A549 (cell line): ENCODE measurements around the gene SIPA1. TPM values are rescaled to one million over a fixed set of nuclear protein-coding genes. Genes with fewer than 3 reads are reported as not detected.
A peak's percentile ranks its signal among the peaks of the same experiment; 100 is the strongest.

Experiments used
- ATAC-seq, 2 experiments: fragments of 200-7000 bp in 1 of 2; fragments of >200 bp in 1 of 2; cut with Nextera tagmentation in 1 of 2; cut with Tn5 transposase in 1 of 2; 3 replicates each; pipeline versions ENCODE4 v1.8.0 to v1.9.1; 2018 to 2020; ENCODE audit warnings: mild to moderate bottlenecking in 1 of 2, moderate library complexity in 1 of 2
- CTCF ChIA-PET: fragments of 300-600 bp; sonication (Branson Sonifier 250); formaldehyde crosslinking; extraction: SDS; loops from one replicate; lab custom pipeline; 2021; ENCODE audit warnings: antibody characterized with exemption, inconsistent platforms; lab: Yijun Ruan, JAX
- POLR2A ChIA-PET: fragments of 350-600 bp; formaldehyde crosslinking; extraction: SDS; loops from one replicate; lab custom pipeline; 2021; ENCODE audit warnings: antibody characterized with exemption, inconsistent platforms; lab: Yijun Ruan, JAX
- DNase-seq, 2 experiments: peaks; one replicate each; pipeline versions ENCODE4 v3.0.0 to v3.0.0-alpha.2; 2011 to 2016; ENCODE audit warnings: low read depth in 1 of 2, low spot score in 1 of 2
- FAIRE-seq: peaks from 2 replicates; lab custom pipeline; 2011; peaks lifted over from hg19 to GRCh38; lab: Jason Lieb, UNC
- H3K27ac ChIP-seq, 2 experiments: fragments of >200 bp; sonication (Bioruptor Twin); formaldehyde crosslinking; 3 replicates each; pipeline ENCODE4 v1.5.1; 2016 to 2017
- H3K4me1 ChIP-seq: fragments of >200 bp; sonication (Bioruptor Twin); formaldehyde crosslinking; 3 replicates; pipeline ENCODE4 v1.6.1; 2016
- H3K4me2 ChIP-seq: fragments of >200 bp; sonication (Bioruptor Twin); formaldehyde crosslinking; 3 replicates; pipeline ENCODE4 v1.6.1; 2016
- H3K4me3 ChIP-seq: fragments of >200 bp; sonication (Bioruptor Twin); formaldehyde crosslinking; 3 replicates; pipeline ENCODE4 v1.5.1; 2016
- H3K9me3 ChIP-seq: fragments of >200 bp; sonication (Bioruptor Twin); formaldehyde crosslinking; 3 replicates; pipeline ENCODE4 v1.6.1; 2016
- CBX8 ChIP-seq: fragments of 200-600 bp; sonication (generic); IDR thresholded peaks from 2 replicates; pipeline ENCODE4 v1.6.1; 2016
- CHD2 ChIP-seq: fragments of 150-350 bp; IDR thresholded peaks from 2 replicates; pipeline ENCODE4 v1.6.1; 2014; ENCODE audit warnings: low read length; ENCODE audit not compliant: partially characterized antibody
- EP300 ChIP-seq, 2 experiments: fragments of >200 bp; sonication (Bioruptor Twin); formaldehyde crosslinking; IDR thresholded peaks; 2 replicates in 1 of 2; 3 replicates in 1 of 2; pipeline ENCODE4 v1.6.1; 2016 to 2017
- HOXA7 ChIP-seq: fragments of 250-450 bp; sonication (Bioruptor Pico); IDR thresholded peaks from 2 replicates; pipeline ENCODE4 v1.5.0; 2020; ENCODE audit warnings: mild to moderate bottlenecking, moderate library complexity
- KDM5A ChIP-seq: fragments of 200-600 bp; sonication (generic); IDR thresholded peaks from 2 replicates; pipeline ENCODE4 v1.6.1; 2016; ENCODE audit warnings: antibody characterized with exemption, mild to moderate bottlenecking
- NPAS2 ChIP-seq: fragments of 250-450 bp; sonication (Bioruptor Pico); IDR thresholded peaks from 2 replicates; pipeline ENCODE4 v1.8.0; 2022; ENCODE audit warnings: mild to moderate bottlenecking, moderate library complexity, borderline replicate concordance
- POLR2AphosphoS2 ChIP-seq: conservative IDR thresholded peaks from 2 replicates; pipeline ENCODE4 v1.6.1; 2012; ENCODE audit warnings: low read length, improper control_type of control experiment, inconsistent platforms
- RAD21 ChIP-seq, 2 experiments: fragments of >200 bp in 1 of 2; sonication (Bioruptor Twin) in 1 of 2; formaldehyde crosslinking in 1 of 2; IDR thresholded peaks in 1 of 2; conservative IDR thresholded peaks in 1 of 2; 2 replicates in 1 of 2; 3 replicates in 1 of 2; pipeline ENCODE4 v1.6.1; 2012 to 2018; ENCODE audit warnings: inconsistent platforms in 1 of 2
- RARB ChIP-seq: fragments of 250-450 bp; sonication (Bioruptor Pico); IDR thresholded peaks from 2 replicates; pipeline ENCODE4 v1.8.0; 2021; ENCODE audit warnings: mild to moderate bottlenecking, moderate library complexity
- RNF2 ChIP-seq: fragments of 200-600 bp; sonication (generic); IDR thresholded peaks from 2 replicates; pipeline ENCODE4 v1.6.1; 2016; ENCODE audit warnings: low read depth, mild to moderate bottlenecking, antibody characterized with exemption, moderate library complexity, borderline replicate concordance
- TP53 ChIP-seq: fragments of 250-450 bp; sonication (Bioruptor Pico); IDR thresholded peaks from 2 replicates; pipeline ENCODE4 v1.5.0; 2021; ENCODE audit warnings: mild to moderate bottlenecking, moderate library complexity
- WGBS: methylation state at CpG from one replicate; pipeline ENCODE4 v1.1.6; 2017; ENCODE audit errors: missing lambda C conversion rate; 5-methylcytosine and 5-hydroxymethylcytosine counted together
- polyA plus RNA-seq, 4 experiments: library from polyadenylated mRNA; depleted of rRNA in 3 of 4; stranded (reverse); fragments of >200 nt; fragmentation: RNase III in 1 of 4; extraction: RNeasy Plus Mini Kit Qiagen cat#74134 plus additional on column Dnase treatment in 1 of 4; gene quantifications; 2 replicates in 3 of 4; 3 replicates in 1 of 4; pipeline ENCODE4 v1.2.3, GENCODE V29; 2011 to 2017
- TF ChIP-seq, protein P1 (sequence below): fragments of >200 bp; sonication (Bioruptor Twin); formaldehyde crosslinking; IDR thresholded peaks from 3 replicates; pipeline ENCODE4 v1.6.1; 2016
- TF ChIP-seq, protein P2 (sequence below): IDR thresholded peaks from 2 replicates; pipeline ENCODE4 v1.6.1; 2012
- TF ChIP-seq, protein P3 (sequence below): fragments of 250-450 bp; sonication (Bioruptor Pico); IDR thresholded peaks from 2 replicates; pipeline ENCODE4 v1.5.0; 2020; ENCODE audit warnings: low read depth, mild to moderate bottlenecking, moderate library complexity
- TF ChIP-seq, protein P4 (sequence below): fragments of >200 bp; sonication (Bioruptor Twin); formaldehyde crosslinking; IDR thresholded peaks from 3 replicates; pipeline ENCODE4 v1.5.1; 2016

The SIPA1 gene
- polyA plus RNA-seq, 2 of the 4 experiments (the other 2 are of a cell fraction): 9.9 to 17.4 TPM

DNA sequence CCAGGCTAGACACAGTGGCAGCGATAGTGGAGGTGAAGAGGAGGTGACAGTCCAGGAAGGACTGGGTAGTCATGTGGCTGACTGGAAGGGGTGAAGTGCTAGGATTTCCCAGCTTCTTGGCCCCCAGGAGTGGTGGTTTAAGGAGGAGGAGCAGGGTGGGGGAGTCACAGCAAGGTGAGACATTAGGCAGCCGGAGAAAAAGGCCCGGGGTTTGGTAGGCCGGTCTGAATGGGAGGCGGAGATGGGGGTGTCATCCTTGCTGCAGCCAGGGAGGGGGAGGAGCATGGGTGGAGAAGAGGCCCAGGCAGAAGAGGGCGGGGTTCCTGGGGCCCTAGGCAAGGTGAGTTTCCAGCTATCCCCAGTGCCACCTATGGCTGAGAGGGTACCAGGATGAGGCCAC lies 6.1 kb downstream of the SIPA1 start:
- Histone ChIP-seq H3K4me1 (peaks cover 16% of the 10 kb centered on the region; the same call in 2 of the 3 replicates), H3K9me3 (no peaks in the 10 kb centered on the region), H3K27ac (peak overlapping the region in 1 of 2 experiments; percentile 31; a peak in 1 of 6 replicates), H3K4me3 (no peak overlapping the region), H3K4me2 (no peak overlapping the region)
- ChIA-PET POLR2A (interaction anchor here (0.8 kb wide), 1 partner anchor 9 kb away, joined by 5 read pairs; no protein-coding TSS in a partner anchor), CTCF (interaction anchor here (0.8 to 1.5 kb wide), 6 partner anchors 16 to 241 kb away, joined by 3 to 8 read pairs (median 3); no protein-coding TSS in a partner anchor)
- 56% methylated on average over 6 of the region's 6 CpGs for WGBS
- DNase-seq: peak in 1 of 2 experiments; percentile 41
- peak; percentile 3 to 7; a peak in 2 of 6 replicates for ATAC-seq
- TF ChIP-seq KDM5A (no peak), HOXA7 (CRISPR knock-in tag) (no peak)
- TF ChIP-seq, protein P1, sequence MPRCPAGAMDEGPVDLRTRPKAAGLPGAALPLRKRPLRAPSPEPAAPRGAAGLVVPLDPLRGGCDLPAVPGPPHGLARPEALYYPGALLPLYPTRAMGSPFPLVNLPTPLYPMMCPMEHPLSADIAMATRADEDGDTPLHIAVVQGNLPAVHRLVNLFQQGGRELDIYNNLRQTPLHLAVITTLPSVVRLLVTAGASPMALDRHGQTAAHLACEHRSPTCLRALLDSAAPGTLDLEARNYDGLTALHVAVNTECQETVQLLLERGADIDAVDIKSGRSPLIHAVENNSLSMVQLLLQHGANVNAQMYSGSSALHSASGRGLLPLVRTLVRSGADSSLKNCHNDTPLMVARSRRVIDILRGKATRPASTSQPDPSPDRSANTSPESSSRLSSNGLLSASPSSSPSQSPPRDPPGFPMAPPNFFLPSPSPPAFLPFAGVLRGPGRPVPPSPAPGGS: no peak
- TF ChIP-seq, protein P2, sequence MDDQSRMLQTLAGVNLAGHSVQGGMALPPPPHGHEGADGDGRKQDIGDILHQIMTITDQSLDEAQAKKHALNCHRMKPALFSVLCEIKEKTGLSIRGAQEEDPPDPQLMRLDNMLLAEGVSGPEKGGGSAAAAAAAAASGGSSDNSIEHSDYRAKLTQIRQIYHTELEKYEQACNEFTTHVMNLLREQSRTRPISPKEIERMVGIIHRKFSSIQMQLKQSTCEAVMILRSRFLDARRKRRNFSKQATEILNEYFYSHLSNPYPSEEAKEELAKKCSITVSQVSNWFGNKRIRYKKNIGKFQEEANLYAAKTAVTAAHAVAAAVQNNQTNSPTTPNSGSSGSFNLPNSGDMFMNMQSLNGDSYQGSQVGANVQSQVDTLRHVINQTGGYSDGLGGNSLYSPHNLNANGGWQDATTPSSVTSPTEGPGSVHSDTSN: no peak
- FAIRE-seq: no peak

DNA sequence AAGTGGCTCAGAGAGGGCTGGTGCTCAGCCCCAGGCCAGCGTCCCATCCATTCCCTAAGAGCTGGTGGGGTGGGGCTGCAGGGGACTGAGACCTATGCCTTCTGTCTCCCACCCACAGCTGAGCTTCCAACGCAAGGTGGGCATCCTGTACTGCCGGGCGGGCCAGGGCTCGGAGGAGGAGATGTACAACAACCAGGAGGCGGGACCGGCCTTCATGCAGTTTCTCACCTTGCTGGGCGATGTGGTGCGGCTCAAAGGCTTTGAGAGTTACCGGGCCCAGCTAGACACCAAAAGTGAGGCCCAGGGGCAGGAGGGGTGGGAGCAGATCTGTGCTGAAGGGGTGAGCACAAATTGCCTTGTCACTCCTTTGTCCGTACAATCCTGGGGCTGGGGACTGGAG lies 6.9 kb downstream of the SIPA1 start:
- Histone ChIP-seq H3K4me3 (no peak overlapping the region), H3K27ac (no peak overlapping the region), H3K4me2 (no peak overlapping the region), H3K4me1 (peaks cover 16% of the 10 kb centered on the region; the same call in 2 of the 3 replicates), H3K9me3 (no peaks in the 10 kb centered on the region)
- TF ChIP-seq POLR2AphosphoS2 (no peak), CHD2 (no peak), RNF2 (no peak), CBX8 (no peak), RARB (no peak), NPAS2 (CRISPR knock-in tag) (no peak), RAD21 (conservative IDR thresholded peaks at IDR 0.05 in 1 of 2, IDR thresholded peaks at IDR 0.05 in 1 of 2) (no peak)
- TF ChIP-seq, protein P3, sequence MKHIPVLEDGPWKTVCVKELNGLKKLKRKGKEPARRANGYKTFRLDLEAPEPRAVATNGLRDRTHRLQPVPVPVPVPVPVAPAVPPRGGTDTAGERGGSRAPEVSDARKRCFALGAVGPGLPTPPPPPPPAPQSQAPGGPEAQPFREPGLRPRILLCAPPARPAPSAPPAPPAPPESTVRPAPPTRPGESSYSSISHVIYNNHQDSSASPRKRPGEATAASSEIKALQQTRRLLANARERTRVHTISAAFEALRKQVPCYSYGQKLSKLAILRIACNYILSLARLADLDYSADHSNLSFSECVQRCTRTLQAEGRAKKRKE (CRISPR knock-in tag): no peak
- TF ChIP-seq, protein P1: no peak
- TF ChIP-seq, protein P4, sequence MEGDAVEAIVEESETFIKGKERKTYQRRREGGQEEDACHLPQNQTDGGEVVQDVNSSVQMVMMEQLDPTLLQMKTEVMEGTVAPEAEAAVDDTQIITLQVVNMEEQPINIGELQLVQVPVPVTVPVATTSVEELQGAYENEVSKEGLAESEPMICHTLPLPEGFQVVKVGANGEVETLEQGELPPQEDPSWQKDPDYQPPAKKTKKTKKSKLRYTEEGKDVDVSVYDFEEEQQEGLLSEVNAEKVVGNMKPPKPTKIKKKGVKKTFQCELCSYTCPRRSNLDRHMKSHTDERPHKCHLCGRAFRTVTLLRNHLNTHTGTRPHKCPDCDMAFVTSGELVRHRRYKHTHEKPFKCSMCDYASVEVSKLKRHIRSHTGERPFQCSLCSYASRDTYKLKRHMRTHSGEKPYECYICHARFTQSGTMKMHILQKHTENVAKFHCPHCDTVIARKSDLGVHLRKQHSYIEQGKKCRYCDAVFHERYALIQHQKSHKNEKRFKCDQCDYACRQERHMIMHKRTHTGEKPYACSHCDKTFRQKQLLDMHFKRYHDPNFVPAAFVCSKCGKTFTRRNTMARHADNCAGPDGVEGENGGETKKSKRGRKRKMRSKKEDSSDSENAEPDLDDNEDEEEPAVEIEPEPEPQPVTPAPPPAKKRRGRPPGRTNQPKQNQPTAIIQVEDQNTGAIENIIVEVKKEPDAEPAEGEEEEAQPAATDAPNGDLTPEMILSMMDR: no peak
- FAIRE-seq (no peak), DNase-seq (no peak), ATAC-seq (no peak)
- WGBS: 98% methylated on average over 8 of the region's 11 CpGs
- ChIA-PET CTCF (interaction anchor here (0.5 to 1.5 kb wide), 7 partner anchors 17 to 578 kb away, joined by 3 to 4 read pairs (median 3); no protein-coding TSS in a partner anchor), POLR2A (no interaction called here)

DNA sequence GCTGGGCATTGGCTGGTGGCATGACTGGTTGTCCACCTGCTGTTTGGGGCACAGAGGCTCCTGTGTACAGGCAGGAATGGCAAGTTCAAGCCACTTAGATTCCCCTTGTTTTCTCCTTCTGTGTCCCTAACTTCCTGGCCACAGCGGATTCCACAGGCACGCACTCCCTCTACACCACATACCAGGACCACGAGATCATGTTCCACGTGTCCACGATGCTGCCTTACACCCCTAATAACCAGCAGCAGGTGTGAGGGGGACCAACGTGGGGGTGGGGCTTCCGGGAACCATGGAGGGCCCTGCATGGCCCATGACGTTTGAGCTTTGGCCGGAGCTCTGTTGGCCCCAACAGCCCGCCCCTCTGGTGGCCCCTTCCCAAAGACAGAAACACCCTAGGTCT lies 7.8 kb downstream of the SIPA1 start:
- DNase-seq (no peak), ATAC-seq (no peak), FAIRE-seq (no peak)
- WGBS: 75% methylated on average over 10 of the region's 10 CpGs
- Histone ChIP-seq H3K27ac (no peak overlapping the region), H3K4me1 (peaks cover 16% of the 10 kb centered on the region; the same call in 2 of the 3 replicates), H3K9me3 (no peaks in the 10 kb centered on the region), H3K4me2 (no peak overlapping the region), H3K4me3 (no peak overlapping the region)
- ChIA-PET CTCF (interaction anchor here (1.3 to 1.6 kb wide), 4 partner anchors 13 to 105 kb away, joined by 3 to 5 read pairs (median 4); no protein-coding TSS in a partner anchor), POLR2A (no interaction called here)
- TF ChIP-seq TP53 (CRISPR knock-in tag) (no peak), EP300 (IDR thresholded peaks at IDR 0.05) (no peak), POLR2AphosphoS2 (no peak)
